ENCODE results near the gene ITGB6.

GRCh38 chr2:160062292-160063005 lies 137.6 kb downstream of the ITGB6 start, which contains the start of gene PLA2R1:
- TF ChIP-seq CTCF (IDR thresholded peaks at IDR 0.05; ENCODE audit: low read depth, low read length) (no peak), MYC (IDR thresholded peaks at IDR 0.05; ENCODE audit: low read depth, low read length) (no peak), POLR2A (IDR thresholded peaks at IDR 0.05; ENCODE audit: extremely low read depth, insufficient read length) (no peak)

Data from NB4 (cell line).